GM19023 (cell line): ENCODE data around the gene CHAC1.
"Not testable (repeated sequence)": the region's sequence is repeated elsewhere in the genome, so short reads cannot be mapped to it uniquely, and the experiment has no call there.

ENCODE experiments used
- ATAC-seq: cut with Tn5 transposase; IDR thresholded peaks from one replicate; pipeline ENCODE4 v1.9.1; 2021; ENCODE audit warnings: mild to moderate bottlenecking, moderate library complexity; ENCODE audit not compliant: unreplicated experiment

The CHAC1 gene

GRCh38 chr15:40955930-40956540, 2.8 kb downstream of the CHAC1 start:
- ATAC-seq: no peak

- no peak for ATAC-seq
Observed at GRCh38 chr15:40956541-40956982, 3.3 kb downstream of the CHAC1 start.

GRCh38 chr15:40957041-40957555, 3.8 kb downstream of the CHAC1 start:
- ATAC-seq: no peak

- no peak for ATAC-seq
Observed at GRCh38 chr15:40957581-40958051, 4.3 kb downstream of the CHAC1 start.

GRCh38 chr15:40958146-40958545, 4.9 kb downstream of the CHAC1 start:
- no peak for ATAC-seq

GRCh38 chr15:40958723-40959122, 5.5 kb downstream of the CHAC1 start:
- no peak for ATAC-seq

GRCh38 chr15:40959331-40960141, 6.3 kb downstream of the CHAC1 start:
- no peak for ATAC-seq

- ATAC-seq: no peak
Observed at GRCh38 chr15:40960151-40960885, 7.0 kb downstream of the CHAC1 start.

GRCh38 chr15:40960925-40961324, 7.7 kb downstream of the CHAC1 start:
- ATAC-seq: no peak

GRCh38 chr15:40961740-40962139, 8.5 kb downstream of the CHAC1 start:
- not testable (repeated sequence) for ATAC-seq

- ATAC-seq: not testable (repeated sequence)
Observed at GRCh38 chr15:40962317-40962716, 9.0 kb downstream of the CHAC1 start.

GRCh38 chr15:40963201-40963600, 9.9 kb downstream of the CHAC1 start:
- ATAC-seq: no peak

GRCh38 chr15:40964006-40964405, 10.7 kb downstream of the CHAC1 start:
- ATAC-seq: no peak

- no peak for ATAC-seq
Observed at GRCh38 chr15:40964634-40965033, 11.4 kb downstream of the CHAC1 start.

- no peak for ATAC-seq
Observed at GRCh38 chr15:40968290-40969085, 15.2 kb downstream of the CHAC1 start.

- ATAC-seq: no peak
Observed at GRCh38 chr15:40969363-40969762, 16.1 kb downstream of the CHAC1 start.

- no peak for ATAC-seq
Observed at GRCh38 chr15:40974879-40975278, 21.6 kb downstream of the CHAC1 start.

- no peak for ATAC-seq
Observed at GRCh38 chr15:40976819-40977218, 23.5 kb downstream of the CHAC1 start.

GRCh38 chr15:40978141-40978540, 24.9 kb downstream of the CHAC1 start:
- ATAC-seq: no peak

- ATAC-seq: no peak
Observed at GRCh38 chr15:40978562-40978961, 25.3 kb downstream of the CHAC1 start.

GRCh38 chr15:40981186-40981585, 27.9 kb downstream of the CHAC1 start:
- ATAC-seq: no peak
